ENCODE results near the gene LRFN4. TPM values are rescaled to one million over a fixed set of nuclear protein-coding genes. Genes with fewer than 3 reads are reported as not detected.

LRFN4 gene
- total and polyA plus RNA-seq, 2 of the 13 experiments (the other 11 are each of a cell fraction or from before 2014, with no cell fraction given): 1.3 to 6.8 TPM

DNA sequence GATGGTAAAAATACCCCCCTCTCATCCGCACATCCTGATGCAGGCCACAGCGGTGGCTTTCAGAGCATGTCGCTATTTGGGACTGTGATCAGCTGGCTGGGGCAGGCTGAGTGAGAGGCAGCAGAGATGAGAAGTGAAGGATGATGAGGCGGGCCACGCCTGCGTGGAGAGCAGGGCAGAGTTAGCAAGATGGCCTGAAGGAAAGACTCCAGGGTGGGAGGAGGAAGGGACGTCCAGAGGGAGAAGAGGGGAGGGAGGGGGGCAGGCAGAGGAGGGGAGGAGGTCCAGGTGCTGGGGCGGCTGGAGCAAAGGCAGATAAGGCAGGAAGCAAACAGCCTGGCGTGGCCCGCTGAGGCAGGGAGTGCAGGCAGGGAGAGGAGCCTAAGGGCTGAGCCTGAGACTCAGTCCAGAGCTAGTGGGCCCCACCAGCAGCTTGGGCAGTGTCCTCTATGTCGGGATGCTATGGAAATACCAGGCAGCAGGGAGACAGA is 29.1 kb downstream of the LRFN4 start:
- TF ChIP-seq KAT2B (IDR thresholded peaks at IDR 0.05; ENCODE audit: borderline replicate concordance, low read depth, low read length) (no peak), MBD4 (IDR thresholded peaks at IDR 0.05; ENCODE audit: borderline replicate concordance, low read length) (no peak), ZNF510 (CRISPR knock-in tag; IDR thresholded peaks at IDR 0.05; ENCODE audit: low read depth) (no peak), ZSCAN9 (CRISPR knock-in tag; IDR thresholded peaks at IDR 0.05; ENCODE audit: borderline replicate concordance) (no peak), ZNF451 (CRISPR knock-in tag; IDR thresholded peaks at IDR 0.05) (no peak), MZF1 (CRISPR knock-in tag; IDR thresholded peaks at IDR 0.05; ENCODE audit: borderline replicate concordance) (no peak), ZBTB38 (CRISPR knock-in tag; IDR thresholded peaks at IDR 0.05) (no peak), ZNF839 (CRISPR knock-in tag; IDR thresholded peaks at IDR 0.05; ENCODE audit: borderline replicate concordance) (no peak), JUN (CRISPR knock-in tag; IDR thresholded peaks at IDR 0.05) (no peak), FOXK1 (CRISPR knock-in tag; IDR thresholded peaks at IDR 0.05; ENCODE audit: borderline replicate concordance, low read depth) (no peak), HHEX (CRISPR knock-in tag; IDR thresholded peaks at IDR 0.05) (no peak)
- TF ChIP-seq, protein P1, sequence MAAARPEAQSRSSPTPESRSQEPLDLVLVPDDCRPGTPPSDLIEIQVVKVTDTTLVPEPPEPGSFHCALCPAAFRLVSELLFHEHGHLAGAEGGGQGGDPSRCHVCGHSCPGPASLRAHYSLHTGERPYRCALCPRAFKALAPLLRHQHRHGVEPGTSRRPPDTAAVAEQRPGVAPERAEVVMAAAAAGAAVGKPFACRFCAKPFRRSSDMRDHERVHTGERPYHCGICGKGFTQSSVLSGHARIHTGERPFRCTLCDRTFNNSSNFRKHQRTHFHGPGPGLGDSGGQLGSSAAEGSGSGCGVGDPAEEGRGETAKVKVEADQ (CRISPR knock-in tag; IDR thresholded peaks at IDR 0.05; ENCODE audit: borderline replicate concordance): no peak
- TF ChIP-seq, protein P2, sequence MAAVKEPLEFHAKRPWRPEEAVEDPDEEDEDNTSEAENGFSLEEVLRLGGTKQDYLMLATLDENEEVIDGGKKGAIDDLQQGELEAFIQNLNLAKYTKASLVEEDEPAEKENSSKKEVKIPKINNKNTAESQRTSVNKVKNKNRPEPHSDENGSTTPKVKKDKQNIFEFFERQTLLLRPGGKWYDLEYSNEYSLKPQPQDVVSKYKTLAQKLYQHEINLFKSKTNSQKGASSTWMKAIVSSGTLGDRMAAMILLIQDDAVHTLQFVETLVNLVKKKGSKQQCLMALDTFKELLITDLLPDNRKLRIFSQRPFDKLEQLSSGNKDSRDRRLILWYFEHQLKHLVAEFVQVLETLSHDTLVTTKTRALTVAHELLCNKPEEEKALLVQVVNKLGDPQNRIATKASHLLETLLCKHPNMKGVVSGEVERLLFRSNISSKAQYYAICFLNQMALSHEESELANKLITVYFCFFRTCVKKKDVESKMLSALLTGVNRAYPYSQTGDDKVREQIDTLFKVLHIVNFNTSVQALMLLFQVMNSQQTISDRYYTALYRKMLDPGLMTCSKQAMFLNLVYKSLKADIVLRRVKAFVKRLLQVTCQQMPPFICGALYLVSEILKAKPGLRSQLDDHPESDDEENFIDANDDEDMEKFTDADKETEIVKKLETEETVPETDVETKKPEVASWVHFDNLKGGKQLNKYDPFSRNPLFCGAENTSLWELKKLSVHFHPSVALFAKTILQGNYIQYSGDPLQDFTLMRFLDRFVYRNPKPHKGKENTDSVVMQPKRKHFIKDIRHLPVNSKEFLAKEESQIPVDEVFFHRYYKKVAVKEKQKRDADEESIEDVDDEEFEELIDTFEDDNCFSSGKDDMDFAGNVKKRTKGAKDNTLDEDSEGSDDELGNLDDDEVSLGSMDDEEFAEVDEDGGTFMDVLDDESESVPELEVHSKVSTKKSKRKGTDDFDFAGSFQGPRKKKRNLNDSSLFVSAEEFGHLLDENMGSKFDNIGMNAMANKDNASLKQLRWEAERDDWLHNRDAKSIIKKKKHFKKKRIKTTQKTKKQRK (IDR thresholded peaks at IDR 0.05; ENCODE audit: low read length): no peak
- H3K9ac ChIP-seq (ENCODE audit: insufficient read depth, low read depth, low read length): no peak overlapping the region
- H3K4me2 ChIP-seq (ENCODE audit: low read depth, low read length): no peak overlapping the region
- in situ Hi-C loops (cut with HindIII; ENCODE audit: extremely low pct_ligation_motif_present, low pct_unique_long_range_greater_than_20kb): no loop called here
- no peak for ATAC-seq
- peaks cover 20% of the 10 kb centered on the region; the same call in 1 of the 2 replicates for H4K20me1 ChIP-seq (ENCODE audit: insufficient read depth, low read length)
- no peaks in the 10 kb centered on the region for H3K9me3 ChIP-seq (ENCODE audit: low read length)
- ChIA-PET POLR2A (interaction anchor here (1.2 kb wide), 1 partner anchor 16 kb away, joined by 4 read pairs; no protein-coding TSS in a partner anchor), CTCF (ENCODE audit: low intra/inter-chr PET ratio, low total read pairs) (no interaction called here)
- H3K27me3 ChIP-seq (ENCODE audit: control insufficient read depth in 1 of 2, insufficient read depth in 2 of 2, low read length in 2 of 2): no peaks in the 10 kb centered on the region
- no peak for DNase-seq (ENCODE audit: low spot score)
- H3K4me1 ChIP-seq (ENCODE audit: insufficient read depth, low read length): peaks cover 46% of the 10 kb centered on the region
- no TSS peak for BruUV-seq (replicated peaks)
- no peak overlapping the region for H2AFZ ChIP-seq (ENCODE audit: low read length)
- no peak for FAIRE-seq
- H3K27ac ChIP-seq (ENCODE audit: extremely low read length, insufficient read depth, low read length): no peak overlapping the region
- 95% methylated on average over 11 of the region's 11 CpGs for WGBS (ENCODE audit: low lambda C conversion rate)
- intact Hi-C loops (cut with micrococcal nuclease; ENCODE audit: unreplicated experiment): loop anchor here (2.0 kb wide), 1 partner anchor 91 kb away; no protein-coding TSS in a partner anchor
- H3K36me3 ChIP-seq (replicated peaks in 1 of 2; ENCODE audit: control insufficient read depth in 1 of 2, insufficient read depth in 2 of 2, low read length in 2 of 2): peaks cover 0 to 22% of the 10 kb centered on the region in 2 experiments; a peak in 2 of 5 replicates
- H3K4me3 ChIP-seq (replicated peaks in 1 of 3; ENCODE audit: insufficient read depth in 1 of 3, low read depth in 2 of 3, low read length in 3 of 3): no peak overlapping the region
- H3K79me2 ChIP-seq (ENCODE audit: insufficient read depth, low read length): peaks cover 21% of the 10 kb centered on the region
